K562 (cell line): ENCODE results near the gene TAS1R3. TPM values are rescaled to one million over a fixed set of nuclear protein-coding genes. Genes with fewer than 3 reads are reported as not detected.

Experiments used
- CEBPB ChIP-seq: fragments of 450-650 bp; IDR thresholded peaks from 2 replicates; pipeline ENCODE4 v1.6.1; 2016; ENCODE audit warnings: missing genetic modification characterization, missing compliant biosample characterization
- CHD2 ChIP-seq: IDR thresholded peaks from 2 replicates; pipeline ENCODE4 v1.6.1; 2011; ENCODE audit warnings: low read depth, low read length
- CREB3 ChIP-seq: fragments of 450-650 bp; conservative IDR thresholded peaks from 2 replicates; pipeline ENCODE4 v1.6.1; 2016; ENCODE audit warnings: missing genetic modification characterization, low read depth, mild to moderate bottlenecking, missing compliant biosample characterization, moderate library complexity
- DEAF1 ChIP-seq: fragments of 450-650 bp; formaldehyde crosslinking; IDR thresholded peaks from 2 replicates; pipeline ENCODE4 v1.4.0; 2020; ENCODE audit warnings: mild to moderate bottlenecking, moderate library complexity
- ELF2 ChIP-seq: fragments of 250-450 bp; sonication (Bioruptor Pico); IDR thresholded peaks from 2 replicates; pipeline ENCODE4 v1.5.0; 2021; ENCODE audit warnings: mild to moderate bottlenecking
- ETS1 ChIP-seq: conservative IDR thresholded peaks from 2 replicates; pipeline ENCODE4 v1.6.1; 2011; ENCODE audit warnings: low read depth, mild to moderate bottlenecking, low read length; ENCODE audit not compliant: control insufficient read depth
- HLTF ChIP-seq: fragments of 450-650 bp; IDR thresholded peaks from 2 replicates; pipeline ENCODE4 v1.6.1; 2016
- HSF4 ChIP-seq: fragments of 250-450 bp; sonication (Bioruptor Pico); IDR thresholded peaks from 2 replicates; pipeline ENCODE4 v2.1.2; 2022; ENCODE audit warnings: mild to moderate bottlenecking, moderate library complexity, borderline replicate concordance
- POLR3G ChIP-seq: IDR thresholded peaks from 2 replicates; pipeline ENCODE4 v1.6.1; 2011; ENCODE audit not compliant: insufficient read length, insufficient replicate concordance; ENCODE audit errors: extremely low read depth
- RERE ChIP-seq: sonication (generic); formaldehyde crosslinking; IDR thresholded peaks from 2 replicates; pipeline ENCODE4 v1.8.0; 2023; ENCODE audit warnings: missing genetic modification reagents, mild to moderate bottlenecking, borderline replicate concordance
- TRIM25 ChIP-seq: fragments of 450-650 bp; IDR thresholded peaks from 2 replicates; pipeline ENCODE4 v1.7.0; 2016; ENCODE audit warnings: borderline replicate concordance
- U2AF2 ChIP-seq: fragments of 200-400 bp; formaldehyde crosslinking; optimal IDR thresholded peaks from 2 replicates; pipeline ENCODE3; 2017; ENCODE audit warnings: low read depth, mild to moderate bottlenecking, low read length
- YY1 ChIP-seq, 3 experiments: IDR thresholded peaks; 2 replicates each; pipeline ENCODE4 v1.6.1; 2011; ENCODE audit warnings: low read length in 2 of 3, mild to moderate bottlenecking in 2 of 3, moderate library complexity in 2 of 3, borderline replicate concordance in 1 of 3, control low read depth in 1 of 3, low read depth in 1 of 3; ENCODE audit not compliant: insufficient read depth in 3 of 3, insufficient replicate concordance in 2 of 3, control insufficient read depth in 1 of 3, insufficient read length in 1 of 3; ENCODE audit errors: extremely low read depth in 1 of 3
- polyA plus RNA-seq, 8 experiments: library from polyadenylated mRNA; depleted of rRNA in 4 of 8; stranded (reverse) in 5 of 8; unstranded in 3 of 8; fragments of >200 nt; fragmentation: Nextera tagmentation in 2 of 8; fragmentation: Illumina TruSeq in 1 of 8; extraction: Ambion mirVana in 2 of 8; extraction: Trizol in 1 of 8; gene quantifications; 2 replicates each; pipeline versions ENCODE4 v1.2.1 to v1.2.3, GENCODE V29; 2011 to 2014; ENCODE audit warnings: inconsistent platforms in 1 of 8, missing spikeins in 1 of 8
- total RNA-seq, 7 experiments: library from RNA; depleted of rRNA in 6 of 7; stranded (reverse); fragments of >200 nt in 6 of 7; fragmentation: Illumina TruSeq in 2 of 7; extraction: Trizol in 2 of 7; gene quantifications; 2 replicates each; pipeline versions ENCODE4 v1.2.1 to v1.2.3, GENCODE V29; 2011 to 2021; ENCODE audit warnings: low replicate concordance in 1 of 7

The TAS1R3 gene
- total and polyA plus RNA-seq, 9 of the 15 experiments (the other 6 are each of a cell fraction or from before 2014, with no cell fraction given) = 0.07 to 0.13 TPM; not detected in 7

GRCh38 chr1:1371746-1372711 is 40.9 kb downstream of the TAS1R3 start (continued):
- no peak for TF ChIP-seq CEBPB (tag)
- TF ChIP-seq HSF4 (CRISPR knock-in tag) = no peak
- 0 out of 2 replicates have a peak, but pooled peaks have one; percentile 48 for TF ChIP-seq ETS1
- no peak for TF ChIP-seq POLR3G
- 0 out of 2 replicates have a peak, but pooled peaks have one; percentile 43 for TF ChIP-seq CHD2
- 0 out of 2 replicates have a peak, but pooled peaks have one; percentile 20 for TF ChIP-seq DEAF1 (CRISPR knock-in tag)
- no peak for TF ChIP-seq TRIM25
- TF ChIP-seq CREB3 (tag) = no peak
- no peak for TF ChIP-seq U2AF2
- no peak for TF ChIP-seq RERE
- TF ChIP-seq YY1 (IDR thresholded peaks at IDR 0.05; ENCODE audit: borderline replicate concordance in 1 of 3, control insufficient read depth in 1 of 3, extremely low read depth in 1 of 3, insufficient read depth in 3 of 3, insufficient read length in 1 of 3, insufficient replicate concordance in 2 of 3, low read depth in 1 of 3, low read length in 2 of 3) = no peak
- TF ChIP-seq ELF2 = peak; percentile 55; the same call in 1 of the 2 replicates
- TF ChIP-seq HLTF = no peak
